Sciatic nerve (tissue), 2 donors: ENCODE data around the gene ATP8A2. TPM values are rescaled to one million over a fixed set of nuclear protein-coding genes. Genes with fewer than 3 reads are reported as not detected.
A peak's percentile ranks its signal among the peaks of the same experiment; 100 is the strongest.

Experiments
- ATAC-seq: fragments of 200-7000 bp; cut with Tn5 transposase; one replicate; pipeline ENCODE4 v1.9.1; 2020; ENCODE audit warnings: mild to moderate bottlenecking, moderate library complexity
- DNase-seq: peaks from one replicate; pipeline ENCODE4 v3.0.0-alpha.2; 2020; ENCODE audit warnings: low spot score
- intact Hi-C: fragments of 100-400 bp; cut with DNase I; formaldehyde crosslinking; loops from one replicate; pipeline ENCODE4 v1.14.2; 2022
- total RNA-seq: library from RNA; stranded (reverse); fragmentation: NEBNext Ultra II Directional; extraction: Animal tissue kit (Norgen Biotek cat#: 25700); gene quantifications from one replicate; pipeline ENCODE4 v1.2.1, GENCODE V29; 2021
- donor health status: DM: no; HTN: no; CAD: no.
- donor health status: DM: no; HTN: no; CAD: no.

The ATP8A2 gene
- total RNA-seq, 1 donor from 2014 or later = 1.2 TPM

DNA sequence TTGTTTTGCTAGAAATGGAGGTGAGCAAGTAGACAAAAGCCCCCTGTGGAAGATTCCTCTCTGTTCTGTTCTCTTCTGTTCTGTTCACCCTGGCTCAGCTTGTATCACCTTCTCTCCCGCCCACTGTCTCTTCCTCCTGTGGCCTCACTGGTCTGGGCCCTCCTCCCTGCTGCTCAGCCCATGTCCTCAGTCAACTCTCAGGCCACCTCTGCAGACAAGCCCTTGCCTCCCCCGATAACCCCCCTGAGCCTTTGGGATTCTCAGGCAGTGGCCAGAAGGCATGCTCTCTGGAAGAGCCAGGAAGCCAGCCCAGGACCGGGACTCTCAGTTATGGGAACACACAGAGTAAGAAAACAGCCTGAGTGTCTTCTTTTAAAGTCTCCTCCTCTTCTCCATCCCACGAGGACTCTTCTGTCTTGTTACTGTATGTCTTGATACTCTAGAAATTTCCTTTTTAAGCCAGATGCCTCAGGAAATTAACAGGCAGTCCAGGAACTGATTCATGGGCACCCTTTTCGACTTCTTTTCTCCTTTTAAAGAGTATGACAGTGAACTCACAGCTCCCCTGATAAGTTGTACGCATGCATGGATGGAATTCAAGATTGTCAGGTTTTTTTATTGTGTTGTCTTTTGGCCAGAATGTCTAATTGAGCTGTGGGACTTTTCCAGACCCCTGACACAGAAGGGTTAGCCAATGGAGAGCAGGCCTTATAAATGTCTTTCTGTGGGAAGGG is 646.3 kb downstream of the ATP8A2 start:
- no peak for DNase-seq
- peak; percentile 54 for ATAC-seq
- intact Hi-C loops = no loop called here

- DNase-seq (no peak), ATAC-seq (no peak)
- intact Hi-C loops = no loop called here
These were observed 647.5 kb downstream of the ATP8A2 start for GRCh38 chr13:26019251-26019650.

- intact Hi-C loops = no loop called here
- ATAC-seq (no peak), DNase-seq (no peak)
These were observed 648.4 kb downstream of the ATP8A2 start for GRCh38 chr13:26019881-26020870.

GRCh38 chr13:26020891-26021290 is 649.1 kb downstream of the ATP8A2 start:
- no peak for DNase-seq
- no peak for ATAC-seq
- intact Hi-C loops = no loop called here

- intact Hi-C loops = no loop called here
- ATAC-seq (no peak), DNase-seq (no peak)
These were observed 649.7 kb downstream of the ATP8A2 start for GRCh38 chr13:26021516-26021915.

DNA sequence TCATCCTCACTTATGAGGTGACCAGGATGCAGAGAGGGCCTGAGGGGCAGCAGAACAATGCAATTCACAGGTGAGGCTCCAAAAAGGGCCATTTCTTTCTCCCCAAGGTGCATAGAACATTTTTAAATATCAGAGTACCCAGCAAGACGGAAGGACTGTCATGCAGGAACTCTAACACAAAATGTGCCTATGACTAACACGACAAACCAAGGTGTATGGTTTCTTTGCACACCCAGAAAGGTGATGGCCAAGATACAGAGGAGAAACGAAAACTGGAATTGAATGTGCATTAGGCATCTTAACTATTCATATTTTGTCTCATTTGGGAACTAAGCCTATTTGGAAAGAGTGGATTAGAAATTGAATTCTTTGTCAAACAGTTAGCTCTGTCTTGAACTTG is 650.2 kb downstream of the ATP8A2 start:
- DNase-seq = no peak
- no peak for ATAC-seq
- intact Hi-C loops = no loop called here

- no peak for DNase-seq
- peak; percentile 50 for ATAC-seq
- intact Hi-C loops = no loop called here
These were observed 650.9 kb downstream of the ATP8A2 start for GRCh38 chr13:26022538-26023292.

- no peak for DNase-seq
- peak; percentile 71 for ATAC-seq
- intact Hi-C loops = no loop called here
These were observed 652.8 kb downstream of the ATP8A2 start for GRCh38 chr13:26024558-26024957.

GRCh38 chr13:26025196-26025595 is 653.4 kb downstream of the ATP8A2 start:
- DNase-seq = no peak
- intact Hi-C loops = no loop called here
- ATAC-seq = peak; percentile 49

DNA sequence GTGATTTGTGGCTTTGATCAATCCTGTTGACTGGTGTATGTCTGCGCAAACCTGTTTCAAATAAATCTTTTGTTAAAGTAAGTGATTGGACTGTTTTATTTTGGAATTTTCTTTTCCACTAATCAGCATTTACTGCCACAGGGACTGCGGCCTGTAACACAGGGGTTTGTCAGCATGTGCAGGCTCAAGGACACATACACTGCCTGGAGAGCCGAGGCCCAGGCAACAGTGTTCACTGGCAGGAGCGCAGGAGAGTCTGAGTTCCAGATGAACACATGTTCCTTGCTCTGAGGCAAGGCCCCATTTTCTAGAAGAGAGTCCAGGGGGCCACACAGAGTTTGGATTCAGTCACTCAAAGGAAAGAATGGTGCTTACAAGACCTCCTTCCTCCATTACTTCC is 654.0 kb downstream of the ATP8A2 start:
- ATAC-seq (no peak), DNase-seq (no peak)
- intact Hi-C loops = no loop called here

DNA sequence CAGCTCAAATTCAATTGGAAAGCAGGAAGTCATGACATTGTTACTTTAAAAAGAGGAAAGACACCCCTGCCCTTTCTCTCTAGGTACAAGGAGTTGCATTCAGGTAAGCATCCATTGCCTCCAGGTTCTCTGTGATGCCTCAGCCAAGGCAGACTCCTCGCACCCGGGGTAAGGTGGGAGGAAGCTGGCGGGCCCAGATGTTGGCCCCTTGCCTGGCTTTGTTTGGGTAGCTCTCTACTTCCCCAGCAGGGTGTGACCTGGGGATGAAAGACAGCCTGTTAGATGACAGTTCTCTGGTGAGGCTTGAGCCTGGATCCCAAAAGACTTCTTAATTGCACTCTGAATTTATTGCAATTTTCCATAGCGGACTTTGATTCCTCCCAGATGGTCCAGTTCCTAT is 654.4 kb downstream of the ATP8A2 start:
- intact Hi-C loops = no loop called here
- ATAC-seq = no peak
- DNase-seq = no peak

DNA sequence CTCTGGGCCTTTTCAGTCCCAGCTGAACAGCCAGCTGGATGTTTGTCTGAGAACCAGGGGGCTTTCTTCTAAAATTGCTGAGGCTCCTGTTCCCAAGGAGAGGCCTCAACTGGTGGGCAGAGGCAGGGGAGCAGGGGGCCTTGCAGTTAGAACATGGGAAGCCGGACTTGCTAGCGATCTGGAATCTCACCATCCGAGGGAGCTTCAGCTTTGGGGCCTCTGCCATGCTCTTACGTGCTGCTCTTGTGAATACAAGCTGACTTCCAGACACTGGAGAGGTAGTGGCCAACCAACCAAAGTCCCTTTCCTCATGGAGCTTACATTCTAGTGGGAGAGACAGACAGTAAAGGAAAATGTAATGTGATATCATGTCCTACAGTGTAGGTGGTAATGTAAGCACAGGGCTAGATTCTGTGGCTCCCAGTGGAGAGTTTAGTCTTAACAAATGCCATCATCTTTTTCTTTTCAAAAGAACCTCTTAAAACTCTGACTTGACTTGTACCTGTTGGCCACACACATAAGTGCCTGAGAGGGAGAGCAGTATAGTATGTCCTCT is 657.9 kb downstream of the ATP8A2 start:
- ATAC-seq (no peak), DNase-seq (no peak)
- intact Hi-C loops = no loop called here

DNA sequence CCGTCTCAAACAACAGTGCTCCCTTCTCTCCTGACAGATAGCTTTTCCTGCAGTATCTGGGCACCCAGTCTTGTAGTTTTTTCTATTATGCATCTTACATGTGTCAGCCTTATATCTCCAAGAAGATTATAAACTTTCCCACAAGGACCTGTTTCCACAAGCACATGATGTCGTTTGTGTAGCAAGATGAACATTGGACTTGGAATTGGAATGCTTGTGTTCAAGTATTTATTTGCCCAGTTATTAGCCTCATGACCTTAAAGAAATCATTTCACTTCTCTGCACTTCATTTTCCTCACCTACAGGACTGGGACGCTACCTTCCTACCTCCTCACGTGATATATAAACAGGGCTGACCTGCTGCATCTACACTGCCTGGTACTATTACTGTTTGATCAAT is 658.6 kb downstream of the ATP8A2 start:
- intact Hi-C loops = no loop called here
- no peak for DNase-seq
- ATAC-seq = no peak

GRCh38 chr13:26034018-26034417 is 662.2 kb downstream of the ATP8A2 start:
- intact Hi-C loops = no loop called here
- DNase-seq = no peak
- ATAC-seq = no peak

- DNase-seq (no peak), ATAC-seq (no peak)
- intact Hi-C loops = no loop called here
These were observed 664.6 kb downstream of the ATP8A2 start for GRCh38 chr13:26036383-26036782.

GRCh38 chr13:26037302-26037701 is 665.5 kb downstream of the ATP8A2 start:
- ATAC-seq (no peak), DNase-seq (no peak)
- intact Hi-C loops = no loop called here

- ATAC-seq (no peak), DNase-seq (no peak)
- intact Hi-C loops = no loop called here
These were observed 667.2 kb downstream of the ATP8A2 start for GRCh38 chr13:26038931-26039475.

GRCh38 chr13:26041444-26041843 is 669.7 kb downstream of the ATP8A2 start:
- intact Hi-C loops = no loop called here
- DNase-seq (no peak), ATAC-seq (no peak)

DNA sequence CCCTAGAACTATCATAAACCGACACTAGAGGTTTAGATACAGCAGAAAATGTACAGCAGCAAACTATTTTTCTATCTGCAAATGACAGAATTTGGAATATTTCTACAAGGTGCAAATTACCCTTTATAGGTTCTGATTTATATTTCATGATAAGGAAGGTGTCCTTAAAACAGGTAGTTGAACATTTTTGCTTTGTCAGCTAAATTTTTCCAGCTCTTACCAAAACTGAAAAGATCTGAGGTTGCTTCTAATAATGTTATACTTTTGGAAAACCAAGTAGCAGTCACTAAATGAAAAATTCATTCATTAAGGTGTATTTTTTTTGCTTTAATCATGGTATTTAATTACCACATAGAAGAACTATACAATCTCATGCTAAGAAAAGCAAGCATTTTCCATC is 671.0 kb downstream of the ATP8A2 start:
- intact Hi-C loops = no loop called here
- no peak for ATAC-seq

More for the DNA sequence above, 671.0 kb downstream of the ATP8A2 start:
- no peak for DNase-seq
